ENCODE results near the gene TMC7. TPM values are rescaled to one million over a fixed set of nuclear protein-coding genes. Genes with fewer than 3 reads are reported as not detected.
"Not testable (repeated sequence)": the region's sequence is repeated elsewhere in the genome, so short reads cannot be mapped to it uniquely, and the experiment has no call there.

Gene TMC7
- total RNA-seq, 1 experiment from 2014 or later = not detected

- no peak for DNase-seq
- Histone ChIP-seq H3K4me1 (ENCODE audit: low read length) (peaks cover 3% of the 10 kb centered on the region), H3K9me3 (ENCODE audit: low read length) (no peaks in the 10 kb centered on the region), H3K27ac (ENCODE audit: low read length) (no peak overlapping the region), H3K9me2 (replicated peaks; ENCODE audit: insufficient read depth, low read length) (no peaks in the 10 kb centered on the region), H4K20me1 (ENCODE audit: insufficient read depth, low read depth, low read length) (no peaks in the 10 kb centered on the region), H3K9ac (ENCODE audit: low read length) (no peak overlapping the region), H2AFZ (ENCODE audit: low read length) (no peak overlapping the region), H3K4me3 (ENCODE audit: low read length) (no peak overlapping the region), H3K36me3 (ENCODE audit: insufficient read depth, low read length) (no peaks in the 10 kb centered on the region), H3K79me2 (ENCODE audit: low read length) (no peaks in the 10 kb centered on the region), H3K4me2 (ENCODE audit: low read depth, low read length, poor library complexity, severe bottlenecking) (no peak overlapping the region), H3K27me3 (ENCODE audit: low read length) (no peaks in the 10 kb centered on the region)
These were observed 35.2 kb upstream of the TMC7 start for GRCh38 chr16:18948372-18949020.

- no peak overlapping the region for H3K9ac ChIP-seq (ENCODE audit: low read length)
- no peaks in the 10 kb centered on the region for H4K20me1 ChIP-seq (ENCODE audit: insufficient read depth, low read depth, low read length)
- H3K79me2 ChIP-seq (ENCODE audit: low read length) = no peaks in the 10 kb centered on the region
- DNase-seq = no peak
- no peaks in the 10 kb centered on the region for H3K27me3 ChIP-seq (ENCODE audit: low read length)
- H3K27ac ChIP-seq (ENCODE audit: low read length) = no peak overlapping the region
- no peak overlapping the region for H2AFZ ChIP-seq (ENCODE audit: low read length)
- H3K9me2 ChIP-seq (replicated peaks; ENCODE audit: insufficient read depth, low read length) = no peaks in the 10 kb centered on the region
- no peak overlapping the region for H3K4me3 ChIP-seq (ENCODE audit: low read length)
- H3K4me2 ChIP-seq (ENCODE audit: low read depth, low read length, poor library complexity, severe bottlenecking) = no peak overlapping the region
- H3K4me1 ChIP-seq (ENCODE audit: low read length) = peaks cover 3% of the 10 kb centered on the region
- H3K9me3 ChIP-seq (ENCODE audit: low read length) = no peaks in the 10 kb centered on the region
- no peaks in the 10 kb centered on the region for H3K36me3 ChIP-seq (ENCODE audit: insufficient read depth, low read length)
These were observed 33.1 kb upstream of the TMC7 start for GRCh38 chr16:18950469-18951185.

- no peak overlapping the region for H3K27ac ChIP-seq (ENCODE audit: low read length)
- H2AFZ ChIP-seq (ENCODE audit: low read length) = no peak overlapping the region
- no peak overlapping the region for H3K9ac ChIP-seq (ENCODE audit: low read length)
- H3K4me1 ChIP-seq (ENCODE audit: low read length) = no peaks in the 10 kb centered on the region
- no peaks in the 10 kb centered on the region for H3K9me2 ChIP-seq (replicated peaks; ENCODE audit: insufficient read depth, low read length)
- no peak overlapping the region for H3K4me2 ChIP-seq (ENCODE audit: low read depth, low read length, poor library complexity, severe bottlenecking)
- no peaks in the 10 kb centered on the region for H4K20me1 ChIP-seq (ENCODE audit: insufficient read depth, low read depth, low read length)
- no peaks in the 10 kb centered on the region for H3K9me3 ChIP-seq (ENCODE audit: low read length)
- no peak for DNase-seq
- H3K36me3 ChIP-seq (ENCODE audit: insufficient read depth, low read length) = no peaks in the 10 kb centered on the region
- no peak overlapping the region for H3K4me3 ChIP-seq (ENCODE audit: low read length)
- H3K79me2 ChIP-seq (ENCODE audit: low read length) = no peaks in the 10 kb centered on the region
- H3K27me3 ChIP-seq (ENCODE audit: low read length) = no peaks in the 10 kb centered on the region
These were observed 30.2 kb upstream of the TMC7 start for GRCh38 chr16:18953547-18953946.

- H3K27ac ChIP-seq (ENCODE audit: low read length); DNase-seq; H3K4me2 ChIP-seq (ENCODE audit: low read depth, low read length, poor library complexity, severe bottlenecking); H3K9ac ChIP-seq (ENCODE audit: low read length); H3K79me2 ChIP-seq (ENCODE audit: low read length); H3K4me1 ChIP-seq (ENCODE audit: low read length); H4K20me1 ChIP-seq (ENCODE audit: insufficient read depth, low read depth, low read length); H3K9me3 ChIP-seq (ENCODE audit: low read length); H2AFZ ChIP-seq (ENCODE audit: low read length); H3K36me3 ChIP-seq (ENCODE audit: insufficient read depth, low read length); H3K4me3 ChIP-seq (ENCODE audit: low read length); H3K9me2 ChIP-seq (replicated peaks; ENCODE audit: insufficient read depth, low read length); H3K27me3 ChIP-seq (ENCODE audit: low read length): not testable (repeated sequence)
These were observed 27.7 kb upstream of the TMC7 start for GRCh38 chr16:18955874-18956580.

- not testable (repeated sequence) for H3K9me2 ChIP-seq (replicated peaks; ENCODE audit: insufficient read depth, low read length); H3K36me3 ChIP-seq (ENCODE audit: insufficient read depth, low read length); H4K20me1 ChIP-seq (ENCODE audit: insufficient read depth, low read depth, low read length); H3K4me3 ChIP-seq (ENCODE audit: low read length); H3K27ac ChIP-seq (ENCODE audit: low read length); DNase-seq; H3K27me3 ChIP-seq (ENCODE audit: low read length); H3K79me2 ChIP-seq (ENCODE audit: low read length); H3K4me2 ChIP-seq (ENCODE audit: low read depth, low read length, poor library complexity, severe bottlenecking); H2AFZ ChIP-seq (ENCODE audit: low read length); H3K4me1 ChIP-seq (ENCODE audit: low read length); H3K9ac ChIP-seq (ENCODE audit: low read length); H3K9me3 ChIP-seq (ENCODE audit: low read length)
These were observed 27.0 kb upstream of the TMC7 start for GRCh38 chr16:18956658-18957241.

- H3K36me3 ChIP-seq (ENCODE audit: insufficient read depth, low read length) = no peaks in the 10 kb centered on the region
- no peak overlapping the region for H3K27ac ChIP-seq (ENCODE audit: low read length)
- no peaks in the 10 kb centered on the region for H3K9me3 ChIP-seq (ENCODE audit: low read length)
- H4K20me1 ChIP-seq (ENCODE audit: insufficient read depth, low read depth, low read length) = no peaks in the 10 kb centered on the region
- no peaks in the 10 kb centered on the region for H3K4me1 ChIP-seq (ENCODE audit: low read length)
- no peaks in the 10 kb centered on the region for H3K79me2 ChIP-seq (ENCODE audit: low read length)
- no peak overlapping the region for H3K9ac ChIP-seq (ENCODE audit: low read length)
- no peak for DNase-seq
- no peaks in the 10 kb centered on the region for H3K27me3 ChIP-seq (ENCODE audit: low read length)
- no peak overlapping the region for H2AFZ ChIP-seq (ENCODE audit: low read length)
- H3K4me2 ChIP-seq (ENCODE audit: low read depth, low read length, poor library complexity, severe bottlenecking) = no peak overlapping the region
- no peaks in the 10 kb centered on the region for H3K9me2 ChIP-seq (replicated peaks; ENCODE audit: insufficient read depth, low read length)
- H3K4me3 ChIP-seq (ENCODE audit: low read length) = no peak overlapping the region
These were observed 25.1 kb upstream of the TMC7 start for GRCh38 chr16:18958621-18959029.

GRCh38 chr16:18959031-18959505 is 24.7 kb upstream of the TMC7 start:
- H3K4me1 ChIP-seq (ENCODE audit: low read length) = no peaks in the 10 kb centered on the region
- no peaks in the 10 kb centered on the region for H3K36me3 ChIP-seq (ENCODE audit: insufficient read depth, low read length)
- DNase-seq = no peak
- H3K27ac ChIP-seq (ENCODE audit: low read length) = no peak overlapping the region
- no peaks in the 10 kb centered on the region for H3K27me3 ChIP-seq (ENCODE audit: low read length)
- no peak overlapping the region for H3K9ac ChIP-seq (ENCODE audit: low read length)
- no peak overlapping the region for H3K4me3 ChIP-seq (ENCODE audit: low read length)
- no peaks in the 10 kb centered on the region for H4K20me1 ChIP-seq (ENCODE audit: insufficient read depth, low read depth, low read length)
- no peak overlapping the region for H3K4me2 ChIP-seq (ENCODE audit: low read depth, low read length, poor library complexity, severe bottlenecking)
- no peaks in the 10 kb centered on the region for H3K79me2 ChIP-seq (ENCODE audit: low read length)
- H2AFZ ChIP-seq (ENCODE audit: low read length) = no peak overlapping the region
- H3K9me3 ChIP-seq (ENCODE audit: low read length) = no peaks in the 10 kb centered on the region
- H3K9me2 ChIP-seq (replicated peaks; ENCODE audit: insufficient read depth, low read length) = no peaks in the 10 kb centered on the region

GRCh38 chr16:18965555-18965954 is 18.2 kb upstream of the TMC7 start:
- Histone ChIP-seq H3K36me3 (ENCODE audit: insufficient read depth, low read length) (no peaks in the 10 kb centered on the region), H3K79me2 (ENCODE audit: low read length) (no peaks in the 10 kb centered on the region), H3K27me3 (ENCODE audit: low read length) (no peaks in the 10 kb centered on the region), H3K9me3 (ENCODE audit: low read length) (no peaks in the 10 kb centered on the region), H3K4me2 (ENCODE audit: low read depth, low read length, poor library complexity, severe bottlenecking) (no peak overlapping the region), H3K4me1 (ENCODE audit: low read length) (peaks cover 5% of the 10 kb centered on the region), H3K4me3 (ENCODE audit: low read length) (no peak overlapping the region), H2AFZ (ENCODE audit: low read length) (no peak overlapping the region), H3K9me2 (replicated peaks; ENCODE audit: insufficient read depth, low read length) (no peaks in the 10 kb centered on the region), H3K9ac (ENCODE audit: low read length) (no peak overlapping the region), H3K27ac (ENCODE audit: low read length) (no peak overlapping the region), H4K20me1 (ENCODE audit: insufficient read depth, low read depth, low read length) (no peaks in the 10 kb centered on the region)
- DNase-seq = no peak
